Activated naive CD4-positive, alpha-beta T cell treated with anti-CD3 and anti-CD28 coated beads for 36 hours (primary cell): ENCODE measurements around the gene FUT1. TPM values are rescaled to one million over a fixed set of nuclear protein-coding genes. Genes with fewer than 3 reads are reported as not detected.

Source experiments
- CTCF ChIA-PET: fragments of 350-600 bp; sonication (Branson Sonifier 250); formaldehyde crosslinking; loops from one replicate; lab custom pipeline; 2021; ENCODE audit warnings: antibody characterized with exemption; lab: Charles Lee
- DNase-seq: peaks from one replicate; pipeline ENCODE4 v3.0.0-alpha.2; 2020
- H3K27ac Mint-ChIP-seq: one replicate; pipeline ENCODE4 v1.8.0; 2021; ENCODE audit warnings: mild to moderate bottlenecking, mixed read lengths
- H3K27me3 Mint-ChIP-seq: one replicate; pipeline ENCODE4 v1.8.0; 2021; ENCODE audit warnings: low read depth, mixed read lengths
- H3K36me3 Mint-ChIP-seq: one replicate; pipeline ENCODE4 v1.8.0; 2021; ENCODE audit warnings: low read depth, mixed read lengths
- H3K4me1 Mint-ChIP-seq: one replicate; pipeline ENCODE4 v1.8.0; 2021; ENCODE audit warnings: low read depth, mixed read lengths
- H3K4me3 Mint-ChIP-seq: one replicate; pipeline ENCODE4 v1.8.0; 2021; ENCODE audit warnings: mild to moderate bottlenecking, moderate library complexity, mixed read lengths
- H3K9me3 Mint-ChIP-seq: one replicate; pipeline ENCODE4 v1.8.0; 2021; ENCODE audit warnings: mixed read lengths
- intact Hi-C: fragments of 100-400 bp; cut with micrococcal nuclease; formaldehyde crosslinking; loops from one replicate; pipeline ENCODE4 v1.15.1; 2023
- total RNA-seq, 2 experiments: library from RNA; stranded (reverse); gene quantifications; one replicate each; pipeline ENCODE4 v1.2.3, GENCODE V29; 2021

FUT1 gene
- total RNA-seq, 2 experiments from 2014 or later, result 0.07 to 0.12 TPM

GRCh38 chr19:48737360-48737998 lies 15.0 kb downstream of the FUT1 start:
- no peak overlapping the region for H3K27ac Mint-ChIP-seq
- intact Hi-C loops, result no loop called here
- peaks cover 17% of the 10 kb centered on the region for H3K4me1 Mint-ChIP-seq
- H3K9me3 Mint-ChIP-seq, result no peaks in the 10 kb centered on the region
- H3K4me3 Mint-ChIP-seq, result no peak overlapping the region
- no peak for DNase-seq
- H3K36me3 Mint-ChIP-seq, result no peaks in the 10 kb centered on the region
- CTCF ChIA-PET, result interaction anchor here (2.6 kb wide), 1 partner anchor 92 kb away, joined by 13 read pairs; the partner anchor contains the start of gene CA11
- peaks cover 10% of the 10 kb centered on the region for H3K27me3 Mint-ChIP-seq

- no peak overlapping the region for H3K27ac Mint-ChIP-seq
- peaks cover 4% of the 10 kb centered on the region for H3K27me3 Mint-ChIP-seq
- intact Hi-C loops, result no loop called here
- CTCF ChIA-PET, result no interaction called here
- no peaks in the 10 kb centered on the region for H3K36me3 Mint-ChIP-seq
- peaks cover 7% of the 10 kb centered on the region for H3K4me1 Mint-ChIP-seq
- no peaks in the 10 kb centered on the region for H3K9me3 Mint-ChIP-seq
- no peak overlapping the region for H3K4me3 Mint-ChIP-seq
- DNase-seq, result no peak
Observed at GRCh38 chr19:48735031-48735615, 17.3 kb downstream of the FUT1 start.

GRCh38 chr19:48734625-48735024 lies 17.8 kb downstream of the FUT1 start:
- Mint-ChIP-seq H3K27me3 (no peaks in the 10 kb centered on the region), H3K36me3 (no peaks in the 10 kb centered on the region), H3K27ac (no peak overlapping the region), H3K9me3 (no peaks in the 10 kb centered on the region), H3K4me1 (peaks cover 4% of the 10 kb centered on the region), H3K4me3 (no peak overlapping the region)
- intact Hi-C loops, result no loop called here
- CTCF ChIA-PET, result no interaction called here
- DNase-seq, result no peak

GRCh38 chr19:48731452-48731851 lies 21.0 kb downstream of the FUT1 start:
- CTCF ChIA-PET, result no interaction called here
- Mint-ChIP-seq H3K27ac (no peak overlapping the region), H3K9me3 (peaks cover 3% of the 10 kb centered on the region), H3K27me3 (no peaks in the 10 kb centered on the region), H3K4me1 (peaks cover 3% of the 10 kb centered on the region), H3K36me3 (peaks cover 7% of the 10 kb centered on the region), H3K4me3 (no peak overlapping the region)
- no peak for DNase-seq
- intact Hi-C loops, result no loop called here

- H3K9me3 Mint-ChIP-seq, result peaks cover 11% of the 10 kb centered on the region
Observed at GRCh38 chr19:48728911-48729664, 23.4 kb downstream of the FUT1 start.

GRCh38 chr19:48726556-48726955 lies 25.9 kb downstream of the FUT1 start:
- Mint-ChIP-seq H3K4me3 (no peak overlapping the region), H3K27me3 (no peaks in the 10 kb centered on the region), H3K4me1 (peaks cover 21% of the 10 kb centered on the region), H3K9me3 (peaks cover 11% of the 10 kb centered on the region), H3K27ac (peak overlapping the region; percentile 80), H3K36me3 (peaks cover 18% of the 10 kb centered on the region)
- CTCF ChIA-PET, result interaction anchor here (1.1 kb wide), 1 partner anchor 12 kb away, joined by 6 read pairs; no protein-coding TSS in a partner anchor
- intact Hi-C loops, result no loop called here
- peak; percentile 48 for DNase-seq

More at GRCh38 chr19:48728911-48729664, 23.4 kb downstream of the FUT1 start:
- Mint-ChIP-seq H3K27ac (no peak overlapping the region), H3K27me3 (no peaks in the 10 kb centered on the region), H3K36me3 (peaks cover 18% of the 10 kb centered on the region), H3K4me3 (no peak overlapping the region), H3K4me1 (peaks cover 17% of the 10 kb centered on the region)
- no peak for DNase-seq
- intact Hi-C loops, result no loop called here
- CTCF ChIA-PET, result no interaction called here

GRCh38 chr19:48724796-48725753 lies 27.4 kb downstream of the FUT1 start:
- intact Hi-C loops, result no loop called here
- Mint-ChIP-seq H3K27me3 (no peaks in the 10 kb centered on the region), H3K4me3 (peak overlapping the region; percentile 44), H3K9me3 (peaks cover 11% of the 10 kb centered on the region), H3K27ac (peak overlapping the region; percentile 91), H3K4me1 (peaks cover 26% of the 10 kb centered on the region), H3K36me3 (peaks cover 18% of the 10 kb centered on the region)
- CTCF ChIA-PET, result interaction anchor here (0.6 to 1.6 kb wide), 4 partner anchors 45 to 746 kb away, joined by 3 to 6 read pairs (median 3); no protein-coding TSS in a partner anchor
- DNase-seq, result peak; percentile 52

GRCh38 chr19:48722196-48722708 lies 30.2 kb downstream of the FUT1 start:
- Mint-ChIP-seq H3K27me3 (no peaks in the 10 kb centered on the region), H3K27ac (no peak overlapping the region), H3K36me3 (peaks cover 18% of the 10 kb centered on the region), H3K4me1 (peaks cover 26% of the 10 kb centered on the region), H3K9me3 (peaks cover 11% of the 10 kb centered on the region), H3K4me3 (peak overlapping the region; percentile 32)
- no peak for DNase-seq
- CTCF ChIA-PET, result no interaction called here
- intact Hi-C loops, result no loop called here

GRCh38 chr19:48720613-48721296 lies 31.7 kb downstream of the FUT1 start:
- CTCF ChIA-PET, result interaction anchor here (0.6 to 0.7 kb wide), 2 partner anchors 67 to 329 kb away, joined by 3 to 4 read pairs; no protein-coding TSS in a partner anchor
- H3K4me3 Mint-ChIP-seq, result peak overlapping the region; percentile 82
- H3K27ac Mint-ChIP-seq, result peak overlapping the region; percentile 92
- H3K27me3 Mint-ChIP-seq, result no peaks in the 10 kb centered on the region
- H3K36me3 Mint-ChIP-seq, result peaks cover 8% of the 10 kb centered on the region
- H3K4me1 Mint-ChIP-seq, result peaks cover 19% of the 10 kb centered on the region
- DNase-seq, result peak; percentile 98
- intact Hi-C loops, result no loop called here
- peaks cover 5% of the 10 kb centered on the region for H3K9me3 Mint-ChIP-seq

GRCh38 chr19:48720251-48720612 lies 32.2 kb downstream of the FUT1 start:
- Mint-ChIP-seq H3K4me3 (peak overlapping the region; percentile 82), H3K4me1 (peaks cover 14% of the 10 kb centered on the region), H3K36me3 (peaks cover 4% of the 10 kb centered on the region), H3K27ac (peak overlapping the region; percentile 92), H3K27me3 (no peaks in the 10 kb centered on the region), H3K9me3 (peaks cover 3% of the 10 kb centered on the region)
- intact Hi-C loops, result no loop called here
- no peak for DNase-seq
- CTCF ChIA-PET, result interaction anchor here (0.7 kb wide), 1 partner anchor 329 kb away, joined by 3 read pairs; no protein-coding TSS in a partner anchor
